Neutrophil (primary cell): ENCODE data around the gene LMOD1.
"Not testable (repeated sequence)": the region's sequence is repeated elsewhere in the genome, so short reads cannot be mapped to it uniquely, and the experiment has no call there.

Source experiments
- H3K27ac ChIP-seq: fragments of 200-600 bp; sonication (generic); 2 replicates; pipeline ENCODE4 v1.5.1; 2016; ENCODE audit warnings: mild to moderate bottlenecking, moderate library complexity
- H3K27me3 ChIP-seq: fragments of 200-600 bp; sonication (generic); 2 replicates; pipeline ENCODE4 v1.6.0; 2016; ENCODE audit warnings: mild to moderate bottlenecking
- H3K36me3 ChIP-seq: fragments of 200-600 bp; sonication (generic); 2 replicates; pipeline ENCODE4 v1.5.1; 2017
- H3K4me1 ChIP-seq, 2 experiments: fragments of 200-600 bp in 1 of 2; sonication (generic) in 1 of 2; 1 replicate in 1 of 2; 2 replicates in 1 of 2; pipeline versions ENCODE4 v1.5.1 to v1.6.1; 2013 to 2016; ENCODE audit warnings: low read depth in 1 of 2, low read length in 1 of 2, mild to moderate bottlenecking in 1 of 2, moderate library complexity in 1 of 2; ENCODE audit not compliant: control insufficient read depth in 1 of 2, insufficient read depth in 1 of 2
- H3K4me3 ChIP-seq, 2 experiments: fragments of 200-600 bp in 1 of 2; sonication (generic) in 1 of 2; 1 replicate in 1 of 2; 2 replicates in 1 of 2; pipeline ENCODE4 v1.5.1; 2013 to 2016; ENCODE audit warnings: low read depth in 1 of 2, low read length in 1 of 2, mild to moderate bottlenecking in 1 of 2, moderate library complexity in 1 of 2
- H3K9me3 ChIP-seq: fragments of 200-600 bp; sonication (generic); 2 replicates; pipeline ENCODE4 v1.5.1; 2016
- TF ChIP-seq, protein P1 (sequence below): fragments of 200-600 bp; sonication (generic); IDR thresholded peaks from 2 replicates; pipeline ENCODE4 v1.5.1; 2016; ENCODE audit warnings: antibody characterized with exemption

The LMOD1 gene

DNA sequence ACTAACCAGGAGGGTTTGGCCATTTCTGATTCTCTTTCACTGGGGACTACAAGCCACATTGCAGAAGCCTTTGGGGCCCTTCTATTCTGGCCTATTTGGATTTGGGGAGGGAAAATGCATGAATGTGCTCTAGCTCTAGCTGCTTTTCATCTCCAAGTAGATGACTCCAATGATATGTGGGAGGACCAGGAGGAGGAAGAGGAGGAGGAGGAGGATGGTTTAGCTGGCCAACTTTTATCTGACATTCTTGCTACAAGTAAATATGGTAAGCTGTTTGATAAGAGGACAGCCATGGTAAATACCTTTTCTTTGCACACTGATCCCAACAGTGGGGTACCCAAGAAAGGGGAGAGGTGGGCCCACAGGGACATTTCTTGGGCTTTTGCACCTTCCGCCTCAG, 71.7 kb downstream of the LMOD1 start:
- no peaks in the 10 kb centered on the region for H3K4me1 ChIP-seq
- no peaks in the 10 kb centered on the region for H3K27me3 ChIP-seq
- no peak overlapping the region for H3K27ac ChIP-seq
- TF ChIP-seq, protein P1, sequence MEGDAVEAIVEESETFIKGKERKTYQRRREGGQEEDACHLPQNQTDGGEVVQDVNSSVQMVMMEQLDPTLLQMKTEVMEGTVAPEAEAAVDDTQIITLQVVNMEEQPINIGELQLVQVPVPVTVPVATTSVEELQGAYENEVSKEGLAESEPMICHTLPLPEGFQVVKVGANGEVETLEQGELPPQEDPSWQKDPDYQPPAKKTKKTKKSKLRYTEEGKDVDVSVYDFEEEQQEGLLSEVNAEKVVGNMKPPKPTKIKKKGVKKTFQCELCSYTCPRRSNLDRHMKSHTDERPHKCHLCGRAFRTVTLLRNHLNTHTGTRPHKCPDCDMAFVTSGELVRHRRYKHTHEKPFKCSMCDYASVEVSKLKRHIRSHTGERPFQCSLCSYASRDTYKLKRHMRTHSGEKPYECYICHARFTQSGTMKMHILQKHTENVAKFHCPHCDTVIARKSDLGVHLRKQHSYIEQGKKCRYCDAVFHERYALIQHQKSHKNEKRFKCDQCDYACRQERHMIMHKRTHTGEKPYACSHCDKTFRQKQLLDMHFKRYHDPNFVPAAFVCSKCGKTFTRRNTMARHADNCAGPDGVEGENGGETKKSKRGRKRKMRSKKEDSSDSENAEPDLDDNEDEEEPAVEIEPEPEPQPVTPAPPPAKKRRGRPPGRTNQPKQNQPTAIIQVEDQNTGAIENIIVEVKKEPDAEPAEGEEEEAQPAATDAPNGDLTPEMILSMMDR: no peak
- no peak overlapping the region for H3K4me3 ChIP-seq
- peaks cover 73% of the 10 kb centered on the region for H3K36me3 ChIP-seq
- no peaks in the 10 kb centered on the region for H3K9me3 ChIP-seq

- no peaks in the 10 kb centered on the region for H3K9me3 ChIP-seq
- TF ChIP-seq, protein P1: no peak
- no peaks in the 10 kb centered on the region for H3K4me1 ChIP-seq
- H3K4me3 ChIP-seq: no peak overlapping the region
- peaks cover 81% of the 10 kb centered on the region for H3K36me3 ChIP-seq
- H3K27me3 ChIP-seq: no peaks in the 10 kb centered on the region
- H3K27ac ChIP-seq: no peak overlapping the region
Observed at GRCh38 chr1:201870397-201870796, 76.0 kb downstream of the LMOD1 start.

- Histone ChIP-seq H3K9me3 (no peaks in the 10 kb centered on the region), H3K27me3 (no peaks in the 10 kb centered on the region), H3K36me3 (peaks cover 72% of the 10 kb centered on the region), H3K4me1 (no peaks in the 10 kb centered on the region), H3K4me3 (no peak overlapping the region), H3K27ac (no peak overlapping the region)
- TF ChIP-seq, protein P1: no peak
Observed at GRCh38 chr1:201861448-201861847, 84.9 kb downstream of the LMOD1 start.

DNA sequence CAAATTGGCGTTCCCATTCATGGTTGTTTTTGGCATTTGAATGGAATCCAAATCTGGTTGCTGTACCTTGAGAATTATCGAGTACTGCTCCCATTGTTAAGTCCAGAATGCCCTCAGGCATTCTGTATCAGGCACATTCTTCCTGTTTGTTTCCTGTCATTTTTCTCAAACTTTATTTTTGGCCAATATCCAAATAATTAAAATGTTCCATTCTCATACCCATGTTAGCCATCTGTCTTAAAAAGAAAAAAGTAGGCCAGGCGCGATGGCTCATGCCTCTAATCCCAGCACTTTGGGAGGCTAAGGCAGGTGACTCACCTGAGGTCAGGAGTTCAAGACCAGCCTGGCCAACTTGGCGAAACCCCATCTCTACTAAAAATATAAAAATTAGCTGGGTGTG, 86.9 kb downstream of the LMOD1 start:
- H3K4me1 ChIP-seq: no peaks in the 10 kb centered on the region
- no peaks in the 10 kb centered on the region for H3K9me3 ChIP-seq
- H3K27me3 ChIP-seq: no peaks in the 10 kb centered on the region
- no peak overlapping the region for H3K4me3 ChIP-seq
- TF ChIP-seq, protein P1: no peak
- peaks cover 80% of the 10 kb centered on the region for H3K36me3 ChIP-seq
- H3K27ac ChIP-seq: no peak overlapping the region

DNA sequence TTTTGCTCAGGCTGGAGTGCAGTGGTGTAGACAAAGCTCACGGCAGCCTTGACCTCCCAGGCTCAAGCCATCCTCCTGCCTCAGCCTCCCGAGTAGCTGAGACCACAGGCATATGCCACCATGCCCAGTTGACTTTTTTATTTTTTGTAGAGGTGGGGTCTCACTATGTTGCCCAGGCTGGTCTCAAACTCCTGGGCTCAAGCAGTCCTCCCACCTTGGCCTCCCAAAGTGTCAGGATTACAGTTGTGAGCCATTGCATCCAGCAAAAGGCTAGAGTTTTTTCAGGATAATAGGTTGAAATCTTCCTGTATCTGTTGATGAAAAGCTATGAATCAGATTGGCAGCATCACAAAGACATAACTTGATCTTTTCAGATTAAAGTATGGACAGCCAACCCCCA, 89.6 kb downstream of the LMOD1 start:
- H3K27me3 ChIP-seq, H3K9me3 ChIP-seq, H3K4me3 ChIP-seq, H3K4me1 ChIP-seq, H3K27ac ChIP-seq: not testable (repeated sequence)
- H3K36me3 ChIP-seq: peaks cover 83% of the 10 kb centered on the region

DNA sequence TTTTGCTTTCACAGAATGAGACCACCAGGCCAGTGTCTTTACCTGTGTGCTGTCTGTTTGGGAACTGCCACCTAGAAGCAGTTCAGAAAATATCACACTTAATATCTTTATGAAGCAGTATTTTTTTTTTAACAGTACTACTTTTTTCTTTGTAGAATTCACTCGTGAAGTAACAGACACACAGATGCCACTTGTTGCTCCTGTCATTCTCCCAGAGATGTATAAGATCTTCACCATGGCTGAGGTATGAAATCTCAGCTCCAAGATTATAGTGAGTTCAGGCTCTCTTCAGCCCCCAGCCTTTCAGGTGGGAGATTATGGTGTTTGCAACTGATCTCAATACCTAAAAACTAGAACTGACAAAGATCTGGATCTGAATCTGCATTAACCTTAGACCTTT, 94.4 kb downstream of the LMOD1 start:
- Histone ChIP-seq H3K9me3 (no peaks in the 10 kb centered on the region), H3K4me3 (no peak overlapping the region), H3K27me3 (no peaks in the 10 kb centered on the region), H3K27ac (no peak overlapping the region), H3K36me3 (peaks cover 74% of the 10 kb centered on the region), H3K4me1 (no peaks in the 10 kb centered on the region)
- TF ChIP-seq, protein P1: no peak
